Activated CD4-positive, alpha-beta T cell treated with anti-CD3 and anti-CD28 coated beads for 24 hours (primary cell): ENCODE results near the gene CORIN.
"Not testable (repeated sequence)": the region's sequence is repeated elsewhere in the genome, so short reads cannot be mapped to it uniquely, and the experiment has no call there.

Experiments
- DNase-seq, 2 donors: peaks; one replicate each; pipeline ENCODE4 v3.0.0-alpha.2; 2020; ENCODE audit warnings: low read depth in 2 of 2

CORIN gene

GRCh38 chr4:47771020-47771419, 66.8 kb downstream of the CORIN start:
- DNase-seq, result no peak

DNA sequence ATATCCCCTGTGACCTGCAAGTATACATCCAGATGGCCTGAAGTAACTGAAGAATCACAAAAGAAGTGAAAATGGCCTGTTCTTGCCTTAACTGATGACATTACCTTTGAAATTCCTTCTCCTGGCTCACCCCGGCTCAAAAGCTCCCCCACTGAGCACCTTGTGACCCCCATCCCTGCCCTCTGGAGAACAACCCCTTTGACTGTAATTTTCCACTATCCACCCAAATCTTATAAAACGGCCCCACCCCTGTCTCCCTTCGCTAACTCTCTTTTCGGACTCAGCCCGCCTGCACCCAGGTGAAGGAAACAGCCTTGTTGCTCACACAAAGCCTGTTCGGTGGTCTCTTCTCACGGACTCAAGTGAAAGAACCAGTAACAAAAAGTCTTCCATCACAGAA, 69.9 kb downstream of the CORIN start:
- not testable (repeated sequence) for DNase-seq

- no peak for DNase-seq
Observed at GRCh38 chr4:47763279-47763678, 74.6 kb downstream of the CORIN start.

DNA sequence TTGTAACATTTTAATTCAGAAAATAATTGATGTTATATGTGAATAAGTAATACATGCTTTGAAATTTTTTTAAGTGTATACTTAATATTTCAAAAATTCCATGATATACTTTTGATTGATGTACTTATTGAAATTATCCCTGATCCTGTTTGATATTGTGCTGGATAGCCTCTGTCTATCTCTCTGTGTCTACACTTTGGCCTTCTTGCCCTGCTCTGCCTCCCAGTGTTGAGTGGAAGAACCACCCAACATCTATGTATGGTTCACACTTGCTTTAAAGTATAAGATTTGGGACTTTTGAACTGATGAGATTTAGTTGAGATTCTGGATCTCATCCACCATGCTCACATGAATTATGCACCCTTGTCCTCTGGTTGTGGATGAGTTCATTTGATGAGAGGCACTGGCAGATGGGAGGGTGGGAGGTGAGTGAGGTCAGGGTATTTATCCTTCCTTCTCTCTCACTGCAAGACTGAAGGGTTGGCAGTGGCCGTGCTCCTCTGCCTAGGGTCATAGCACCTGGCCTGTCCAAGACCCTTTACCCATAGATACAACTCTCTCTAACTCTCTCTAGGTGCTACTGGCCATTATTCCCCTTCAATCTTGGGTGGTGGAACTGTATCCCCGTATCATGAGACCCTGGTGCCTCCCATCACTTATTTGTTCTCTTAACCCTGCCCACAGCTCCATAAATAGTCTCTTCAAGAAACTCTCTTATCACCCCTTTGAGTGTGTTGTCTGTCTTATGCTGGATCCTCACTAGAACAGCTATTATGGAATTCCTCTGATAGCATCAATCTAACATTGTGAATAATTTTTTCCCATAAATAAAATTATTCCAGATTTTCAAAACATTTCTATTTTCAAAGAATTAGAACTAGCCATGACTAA, 75.2 kb downstream of the CORIN start:
- DNase-seq, result no peak

DNA sequence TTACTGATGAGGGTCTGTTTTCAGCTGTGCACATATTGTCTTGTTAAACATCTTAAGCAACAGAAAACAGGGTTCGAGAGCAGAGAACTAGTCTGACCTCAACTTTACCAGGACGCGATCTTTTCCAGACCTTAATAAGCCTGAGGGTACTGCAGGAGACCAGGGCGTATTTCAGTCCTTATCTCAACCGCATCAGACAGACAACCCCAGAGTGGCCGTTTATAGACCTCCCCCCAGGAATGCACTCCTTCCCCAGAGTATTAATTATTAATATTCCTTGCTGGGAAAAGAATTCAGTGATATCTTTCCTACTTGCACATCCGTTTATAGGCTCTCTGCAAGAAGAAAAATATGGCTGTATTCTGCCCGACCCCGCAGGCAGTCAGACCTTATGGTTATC, 84.6 kb downstream of the CORIN start:
- DNase-seq, result not testable (repeated sequence)

DNA sequence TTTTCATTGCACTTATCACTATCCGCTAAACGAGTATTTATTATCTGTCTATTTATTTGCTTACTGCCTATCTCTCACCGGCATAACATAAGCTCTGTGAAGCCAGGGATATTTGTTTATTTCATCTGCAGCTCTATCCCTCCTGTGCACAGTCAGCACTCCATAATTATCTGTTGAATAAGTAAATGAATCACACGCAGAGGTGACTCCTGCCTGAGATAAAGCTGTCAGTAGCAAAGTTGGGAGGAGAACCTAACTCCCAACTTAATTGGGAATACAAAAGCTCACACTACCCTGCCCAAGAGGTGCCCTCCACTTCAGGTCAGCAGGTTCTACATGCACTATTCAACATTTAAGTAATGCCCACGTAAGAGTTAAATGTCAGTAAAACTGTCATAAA, 85.7 kb downstream of the CORIN start:
- no peak for DNase-seq

- DNase-seq, result no peak
Observed at GRCh38 chr4:47750788-47751187, 87.1 kb downstream of the CORIN start.

DNA sequence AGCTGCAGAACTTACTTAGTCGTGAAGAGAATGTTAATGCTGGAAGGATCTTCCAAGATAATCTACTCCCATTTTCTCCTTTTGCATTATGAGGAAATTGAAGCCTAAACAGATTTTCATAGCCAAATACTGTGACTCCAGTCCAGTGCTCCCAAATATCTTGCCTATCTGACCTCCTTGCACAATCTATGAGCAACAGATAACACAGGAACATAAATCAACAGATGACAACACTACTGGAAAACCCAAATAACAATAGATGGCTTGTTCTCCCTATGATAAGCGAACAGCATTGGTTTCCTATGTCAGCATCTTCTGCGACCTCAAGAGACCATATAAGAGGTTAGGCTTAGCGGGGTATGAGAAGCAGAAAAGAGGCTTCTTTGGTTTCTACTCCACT, 88.0 kb downstream of the CORIN start:
- no peak for DNase-seq

DNA sequence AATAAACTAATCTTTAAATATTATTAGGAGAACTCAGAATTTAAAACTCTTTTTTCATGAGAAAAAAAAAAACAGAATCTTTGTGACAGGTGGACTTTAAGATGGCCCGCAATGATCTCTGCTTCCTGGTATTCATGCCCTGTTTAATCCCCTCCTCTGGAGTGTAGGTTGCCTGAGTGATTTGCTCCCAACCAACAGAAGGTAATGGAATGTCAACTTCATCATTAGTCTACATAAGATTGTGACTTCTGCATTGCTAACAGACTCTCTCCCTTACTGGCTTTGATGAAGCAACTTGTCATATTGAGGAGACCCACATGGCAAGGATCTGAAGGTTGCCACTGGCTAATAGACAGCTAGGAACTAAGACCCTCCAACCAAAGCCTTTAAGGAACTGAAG, 88.8 kb downstream of the CORIN start:
- no peak for DNase-seq

DNA sequence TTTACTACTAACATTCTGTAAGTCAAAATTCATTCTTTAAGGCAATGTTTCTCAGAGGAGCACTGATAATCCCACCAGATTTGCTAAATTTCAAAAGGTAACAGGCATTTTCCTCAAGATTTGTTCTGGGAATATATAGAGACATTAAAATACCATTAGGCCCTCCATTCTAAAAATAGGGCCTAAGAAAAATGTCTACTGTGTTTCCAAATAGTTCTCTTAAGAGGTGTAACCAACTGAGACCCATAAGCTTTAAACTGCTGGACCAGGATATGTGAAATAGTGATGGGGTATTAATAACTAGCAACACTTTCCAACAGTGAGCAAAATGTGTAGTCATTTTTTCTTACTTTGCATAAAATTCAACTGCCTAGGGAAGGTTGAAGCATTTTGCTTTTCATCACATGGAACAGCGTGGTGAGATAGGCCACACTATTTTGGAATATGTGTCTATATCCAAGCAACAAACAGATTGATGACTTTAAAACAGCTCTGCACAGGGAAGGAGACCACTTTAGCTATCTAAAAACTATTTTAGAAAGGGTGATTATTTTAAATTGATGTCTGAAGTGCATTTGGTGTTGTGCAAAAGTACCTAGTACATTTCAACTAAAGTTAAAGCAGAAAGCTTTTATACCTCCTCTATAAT, 89.9 kb downstream of the CORIN start:
- no peak for DNase-seq

- no peak for DNase-seq
Observed at GRCh38 chr4:47747211-47747610, 90.7 kb downstream of the CORIN start.

- DNase-seq, result no peak
Observed at GRCh38 chr4:47746122-47746521, 91.7 kb downstream of the CORIN start.

- no peak for DNase-seq
Observed at GRCh38 chr4:47744843-47745382, 93.0 kb downstream of the CORIN start.

DNA sequence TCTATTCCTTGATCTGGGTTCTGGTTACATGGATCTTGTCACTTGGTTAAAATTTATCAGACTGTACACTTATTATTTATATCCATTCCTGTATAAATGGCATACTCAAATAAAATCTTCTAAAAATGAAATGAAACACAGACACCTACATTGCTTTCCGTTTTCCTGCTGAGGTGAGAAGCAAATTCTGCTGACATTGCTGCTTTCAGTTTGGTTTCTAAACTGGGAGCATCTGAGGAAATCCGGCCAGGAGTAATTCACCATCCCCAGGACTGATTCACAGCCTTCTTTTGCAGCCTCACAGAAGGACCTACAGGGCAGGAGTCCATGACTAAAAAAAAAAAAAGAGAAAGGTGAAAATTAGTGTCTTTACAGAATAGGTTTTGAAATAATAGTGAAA, 93.6 kb downstream of the CORIN start:
- no peak for DNase-seq

GRCh38 chr4:47741200-47741599, 96.7 kb downstream of the CORIN start:
- DNase-seq, result no peak

DNA sequence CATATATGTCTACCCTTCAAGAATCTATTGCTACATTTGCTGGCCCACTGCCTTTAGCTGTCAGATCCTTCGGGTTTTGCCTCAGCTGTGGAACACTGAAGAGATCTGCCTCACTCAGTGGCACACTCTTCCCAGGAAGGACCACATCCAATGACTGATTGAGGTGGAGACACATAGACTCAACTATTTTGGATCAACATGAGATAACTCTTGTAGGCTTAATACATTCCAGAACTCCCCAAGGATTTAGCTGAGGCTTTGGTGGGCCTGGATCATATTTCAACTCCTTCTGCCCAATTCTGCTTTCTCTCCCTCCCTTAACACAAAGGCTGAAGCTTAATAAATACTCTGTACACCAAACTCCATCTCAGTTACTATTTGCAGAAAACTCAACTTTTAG, 100.5 kb downstream of the CORIN start:
- DNase-seq, result no peak

DNA sequence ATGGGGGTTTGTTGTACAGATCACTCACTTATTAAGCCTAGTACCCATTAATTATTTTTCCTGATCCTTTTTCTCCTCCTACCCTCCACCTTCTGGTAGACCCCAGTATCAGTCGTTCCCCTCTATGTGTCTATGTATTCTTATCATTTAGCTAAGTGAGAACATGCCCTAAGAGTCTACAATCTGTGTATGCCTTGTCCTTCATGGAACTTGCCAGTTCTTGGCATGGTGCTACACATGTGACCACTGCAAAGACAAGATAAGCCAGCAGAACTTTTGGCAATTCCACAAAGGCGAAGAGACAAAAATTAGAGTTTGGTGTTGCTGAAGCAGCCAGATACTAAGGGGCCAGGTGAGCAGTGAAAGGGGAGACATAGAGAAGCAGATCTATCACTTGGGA, 101.3 kb downstream of the CORIN start:
- no peak for DNase-seq

DNA sequence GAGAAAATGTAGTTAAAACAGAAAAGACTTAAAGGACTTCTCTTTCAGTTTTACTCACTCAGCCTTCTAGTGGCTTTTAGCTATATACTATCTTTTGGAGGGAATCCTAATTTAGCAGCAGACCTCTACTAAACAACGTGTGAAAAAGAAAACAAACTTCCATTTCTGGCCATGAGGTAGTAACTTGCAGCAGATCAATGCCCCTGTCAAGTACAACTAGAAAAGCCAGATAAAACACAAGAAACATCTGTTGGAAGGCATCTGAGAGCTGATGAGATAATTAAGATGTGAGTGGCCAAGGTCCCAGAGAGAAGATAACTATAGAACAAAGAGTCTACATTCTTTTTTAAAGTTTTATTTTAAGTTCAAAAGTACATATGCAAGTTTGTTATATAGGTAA, 101.7 kb downstream of the CORIN start:
- no peak for DNase-seq

DNA sequence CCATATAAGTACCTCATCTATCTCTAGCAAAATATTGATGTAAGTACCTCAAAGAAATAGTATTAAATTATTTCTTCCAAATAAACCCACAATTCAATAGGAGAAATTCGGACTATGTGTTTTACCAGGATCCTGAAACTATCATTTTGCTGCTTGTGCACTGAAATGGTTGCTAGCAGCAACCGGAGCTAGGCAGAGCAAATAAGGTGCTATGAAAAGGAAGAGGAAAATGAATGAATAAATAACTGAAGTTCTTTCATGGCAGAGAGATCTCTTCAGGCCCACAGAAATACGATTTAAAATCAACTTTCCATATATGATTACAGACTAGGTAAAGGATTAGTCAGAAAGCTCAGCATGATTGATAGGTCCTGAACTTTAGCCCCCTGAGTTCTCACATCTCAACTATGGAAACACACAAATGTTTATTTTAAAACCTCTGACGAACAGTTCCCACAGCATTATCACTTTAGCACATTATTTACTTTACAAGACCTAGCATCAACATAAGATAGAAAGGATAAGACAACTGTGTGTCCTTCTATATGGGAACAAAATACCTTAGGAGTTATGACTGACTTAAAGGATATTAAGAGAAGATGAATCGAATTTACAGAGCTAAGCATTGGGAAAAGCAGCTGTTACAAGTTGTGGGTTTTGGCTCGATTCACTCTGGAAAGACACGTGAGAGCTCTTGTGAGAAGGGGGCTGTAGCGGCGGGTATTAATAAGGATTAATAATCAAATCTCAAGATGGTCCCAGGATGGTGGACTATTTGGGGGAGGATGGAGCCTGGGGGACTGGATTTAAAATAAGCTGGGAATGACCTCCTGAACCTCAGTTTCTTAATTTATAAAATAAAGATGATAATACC, 104.3 kb downstream of the CORIN start:
- DNase-seq, result no peak

- no peak for DNase-seq
Observed at GRCh38 chr4:47731182-47731581, 106.7 kb downstream of the CORIN start.

- DNase-seq, result no peak
Observed at GRCh38 chr4:47729131-47729680, 108.7 kb downstream of the CORIN start.
